ENCODE measurements around the gene TUBGCP6. TPM values are rescaled to one million over a fixed set of nuclear protein-coding genes. Genes with fewer than 3 reads are reported as not detected.
A peak's percentile ranks its signal among the peaks of the same experiment; 100 is the strongest.

The TUBGCP6 gene
- total RNA-seq, 6 experiments from 2014 or later, result 10.4 to 22.6 (median 14.6) TPM

DNA sequence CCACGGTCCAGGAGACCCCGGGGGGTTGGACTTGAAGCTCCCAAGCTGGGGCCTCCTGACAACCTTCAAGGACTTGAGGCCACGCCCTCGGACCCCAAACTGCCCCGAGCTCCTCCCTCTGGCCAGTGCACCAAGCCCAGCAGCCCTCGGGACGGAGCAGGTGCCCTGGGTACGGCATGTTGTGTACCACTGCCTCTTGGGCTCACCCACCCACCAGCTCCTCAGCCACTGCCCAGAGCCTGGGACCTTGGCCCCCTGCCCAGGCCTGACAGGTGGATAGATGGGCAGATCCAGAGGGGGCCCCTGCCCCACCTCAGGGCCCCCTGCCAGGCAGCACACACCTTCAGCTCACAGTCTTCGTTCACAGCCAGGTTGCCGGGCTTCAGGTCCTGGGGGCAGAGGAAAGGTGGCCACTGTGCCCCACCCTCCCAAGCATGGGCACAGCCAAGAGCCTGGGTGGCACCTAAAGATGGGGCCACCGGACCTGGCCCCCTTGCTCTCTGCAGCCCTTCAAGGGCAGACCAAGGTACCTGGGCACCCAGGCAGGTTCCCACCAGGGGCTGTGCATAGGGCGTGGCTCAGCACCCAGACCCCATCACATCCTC, 11.5 kb upstream of the TUBGCP6 start:
- Histone ChIP-seq H3K4me3 (no peak overlapping the region), H3K4me1 (peaks cover 0 to 34% (median 8%) of the 10 kb centered on the region in 4 donors), H3K36me3 (no peaks in the 10 kb centered on the region), H3K27me3 (no peaks in the 10 kb centered on the region), H3K27ac (no peak overlapping the region), H3K9me3 (no peaks in the 10 kb centered on the region)
- intact Hi-C loops (cut with DNase I), result no loop called here
- 53% methylated on average over 2 of the region's 12 CpGs for WGBS (ENCODE audit: insufficient coverage, low coverage, low lambda C conversion rate, missing lambda C conversion rate)
- no peak for TF ChIP-seq CTCF (IDR thresholded peaks at IDR 0.05)
- no peak for TF ChIP-seq POLR2A (IDR thresholded peaks at IDR 0.05)
- ATAC-seq, result no peak
- DNase-seq, result peak in 1 of 3 donors; percentile 55

- H3K36me3 ChIP-seq, result no peaks in the 10 kb centered on the region
- H3K4me1 ChIP-seq, result peaks cover 0 to 34% (median 8%) of the 10 kb centered on the region in 4 donors
- no peak overlapping the region for H3K4me3 ChIP-seq
- H3K27me3 ChIP-seq, result no peaks in the 10 kb centered on the region
- WGBS (ENCODE audit: insufficient coverage, low coverage, low lambda C conversion rate, missing lambda C conversion rate), result 80% methylated on average over 1 of the region's 17 CpGs
- TF ChIP-seq CTCF (IDR thresholded peaks at IDR 0.05) (no peak), POLR2A (IDR thresholded peaks at IDR 0.05) (no peak)
- intact Hi-C loops (cut with DNase I), result no loop called here
- no peaks in the 10 kb centered on the region for H3K9me3 ChIP-seq
- H3K27ac ChIP-seq, result no peak overlapping the region
- no peak for ATAC-seq
- DNase-seq, result no peak
Observed at GRCh38 chr22:50255607-50256006, 10.8 kb upstream of the TUBGCP6 start.

GRCh38 chr22:50255099-50255498, 10.3 kb upstream of the TUBGCP6 start:
- no CpG with 5 or more reads among the region's 19 CpGs for WGBS (ENCODE audit: insufficient coverage, low coverage, low lambda C conversion rate, missing lambda C conversion rate)
- intact Hi-C loops (cut with DNase I), result no loop called here
- TF ChIP-seq CTCF (IDR thresholded peaks at IDR 0.05) (no peak), POLR2A (IDR thresholded peaks at IDR 0.05) (no peak)
- ATAC-seq, result no peak
- no peaks in the 10 kb centered on the region for H3K27me3 ChIP-seq
- H3K4me1 ChIP-seq, result peaks cover 0 to 39% (median 10%) of the 10 kb centered on the region in 4 donors
- no peak overlapping the region for H3K4me3 ChIP-seq
- DNase-seq, result no peak
- H3K27ac ChIP-seq, result no peak overlapping the region
- no peaks in the 10 kb centered on the region for H3K9me3 ChIP-seq
- no peaks in the 10 kb centered on the region for H3K36me3 ChIP-seq

DNA sequence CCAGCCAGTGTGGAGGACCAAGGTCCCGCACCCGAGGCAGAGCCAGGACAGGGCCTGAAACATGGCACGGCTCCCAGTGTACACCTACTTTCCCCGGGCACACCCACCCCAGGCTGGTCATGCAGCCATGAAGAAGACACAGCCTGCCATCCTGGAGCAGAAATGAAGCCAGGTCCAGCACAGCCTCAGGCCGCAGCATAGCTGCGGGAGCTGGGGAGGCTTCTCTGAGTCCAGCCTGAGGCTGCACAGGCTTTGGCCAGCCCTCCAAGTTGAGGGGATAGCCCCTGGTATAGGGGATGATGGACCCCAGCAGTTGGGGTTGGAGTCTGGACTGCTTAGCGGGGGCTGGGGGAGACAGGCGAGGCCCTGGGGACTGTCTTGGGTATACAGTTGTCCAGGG, 9.1 kb upstream of the TUBGCP6 start:
- H3K36me3 ChIP-seq, result no peaks in the 10 kb centered on the region
- intact Hi-C loops (cut with DNase I), result loop anchor here in 1 of 2 donors (5.0 kb wide), 1 partner anchor 88 kb away; the partner anchor contains the start of gene PPP6R2
- ATAC-seq (no peak), DNase-seq (no peak)
- no peak overlapping the region for H3K4me3 ChIP-seq
- H3K9me3 ChIP-seq, result no peaks in the 10 kb centered on the region
- WGBS (ENCODE audit: insufficient coverage, low coverage, low lambda C conversion rate, missing lambda C conversion rate), result 0% methylated on average over 1 of the region's 8 CpGs
- H3K27me3 ChIP-seq, result no peaks in the 10 kb centered on the region
- TF ChIP-seq CTCF (IDR thresholded peaks at IDR 0.05) (no peak), POLR2A (IDR thresholded peaks at IDR 0.05) (no peak)
- H3K4me1 ChIP-seq, result peaks cover 0 to 47% (median 14%) of the 10 kb centered on the region in 4 donors
- H3K27ac ChIP-seq, result no peak overlapping the region
